HCT116 (cell line): ENCODE data around the gene A2M. TPM values are rescaled to one million over a fixed set of nuclear protein-coding genes. Genes with fewer than 3 reads are reported as not detected.

ENCODE experiments used
- ATAC-seq: fragments of 200-7000 bp; cut with Tn5 transposase; 2 replicates; pipeline ENCODE4 v1.9.1; 2020; ENCODE audit warnings: mild to moderate bottlenecking, moderate library complexity
- BruUV-seq: library from RNA; stranded (reverse); fragments of 400-500 nt; replicated peaks from 2 replicates; lab custom pipeline; 2021; lab: Mats Ljungman, UMichigan
- CTCF ChIA-PET: fragments of 300-600 bp; sonication (Branson Sonifier 250); formaldehyde crosslinking; loops from one replicate; lab custom pipeline; 2021; ENCODE audit warnings: antibody characterized with exemption; lab: Charles Lee
- POLR2A ChIA-PET: fragments of 300-600, 350-600 bp; sonication (Branson Sonifier 250); formaldehyde crosslinking; loops from one replicate; lab custom pipeline; 2021; ENCODE audit warnings: antibody characterized with exemption; lab: Charles Lee
- RAD21 ChIA-PET, 2 experiments: fragments of 300-600 bp; sonication (Branson Sonifier 250); formaldehyde crosslinking; loops; one replicate each; lab custom pipeline; 2023; ENCODE audit warnings: low total read pairs in 2 of 2; ENCODE audit not compliant: uncharacterized antibody in 2 of 2, unreplicated experiment in 2 of 2, low non-redundant PET in 1 of 2; lab: Charles Lee
- DNase-seq: peaks from one replicate; pipeline ENCODE4 v3.0.0-alpha.2; 2010; ENCODE audit warnings: low read depth, low spot score
- H2AFZ ChIP-seq: fragments of 200-600 bp; shearing (Covaris generic), sonication (generic); 2 replicates; pipeline ENCODE4 v1.6.1; 2017; ENCODE audit warnings: low read depth, mixed run types, mixed read lengths, antibody characterized with exemption, low read length; ENCODE audit not compliant: poor library complexity, severe bottlenecking
- H3K27ac ChIP-seq: 2 replicates; pipeline ENCODE4 v1.5.1; 2012; ENCODE audit warnings: low read depth, low read length
- H3K27me3 ChIP-seq: fragments of 200-600 bp; sonication (generic); 2 replicates; pipeline ENCODE4 v1.6.1; 2016; ENCODE audit warnings: mixed run types, low read length, mixed read lengths; ENCODE audit not compliant: insufficient read depth
- H3K36me3 ChIP-seq, 2 experiments: fragments of 200-500 bp in 1 of 2; fragments of 200-600 bp in 1 of 2; sonication (Bioruptor generic) in 1 of 2; sonication (generic) in 1 of 2; 2 replicates each; pipeline versions ENCODE4 v1.5.1 to v1.6.1; 2014 to 2016; ENCODE audit warnings: low read length in 2 of 2, inconsistent platforms in 1 of 2, mixed read lengths in 1 of 2, mixed run types in 1 of 2; ENCODE audit not compliant: insufficient read depth in 2 of 2, control insufficient read depth in 1 of 2
- H3K4me1 ChIP-seq, 2 experiments: fragments of 200-600 bp in 1 of 2; sonication (generic) in 1 of 2; 2 replicates each; pipeline versions ENCODE4 v1.5.1 to v1.6.1; 2012 to 2017; ENCODE audit warnings: low read length in 2 of 2, inconsistent platforms in 1 of 2, mild to moderate bottlenecking in 1 of 2, mixed read lengths in 1 of 2, mixed run types in 1 of 2, moderate library complexity in 1 of 2; ENCODE audit not compliant: insufficient read depth in 2 of 2, control insufficient read depth in 1 of 2
- H3K4me2 ChIP-seq: fragments of 200-600 bp; sonication (generic); 2 replicates; pipeline ENCODE4 v1.6.1; 2017; ENCODE audit warnings: mixed run types, low read length, mixed read lengths
- H3K4me3 ChIP-seq, 2 experiments: fragments of 200-600 bp in 1 of 2; sonication (generic) in 1 of 2; replicated peaks in 1 of 2; 2 replicates each; pipeline ENCODE4 v1.5.1; 2011 to 2016; ENCODE audit warnings: low read length in 2 of 2, control low read depth in 1 of 2, low read depth in 1 of 2, mild to moderate bottlenecking in 1 of 2, mixed read lengths in 1 of 2, mixed run types in 1 of 2
- H3K79me2 ChIP-seq: fragments of 200-600 bp; sonication (generic); 2 replicates; pipeline ENCODE4 v1.6.1; 2017; ENCODE audit warnings: mild to moderate bottlenecking, mixed run types, low read length, moderate library complexity, mixed read lengths; ENCODE audit not compliant: insufficient read depth
- H3K9ac ChIP-seq: fragments of 200-600 bp; sonication (generic); 2 replicates; pipeline ENCODE4 v1.6.1; 2016; ENCODE audit warnings: low read length, mixed read lengths
- H3K9me2 ChIP-seq: fragments of 200-600 bp; sonication (generic), shearing (Covaris generic); 2 replicates; pipeline ENCODE4 v1.6.1; 2017; ENCODE audit warnings: mixed run types, mild to moderate bottlenecking, moderate library complexity; ENCODE audit not compliant: insufficient read depth
- H3K9me3 ChIP-seq, 2 experiments: fragments of 200-500 bp in 1 of 2; fragments of 200-600 bp in 1 of 2; sonication (Bioruptor generic) in 1 of 2; sonication (generic) in 1 of 2; 2 replicates each; pipeline ENCODE4 v1.6.1; 2014 to 2017; ENCODE audit warnings: low read length in 2 of 2, mixed read lengths in 2 of 2, inconsistent platforms in 1 of 2, low read depth in 1 of 2, mild to moderate bottlenecking in 1 of 2, mixed run types in 1 of 2, moderate library complexity in 1 of 2; ENCODE audit not compliant: control insufficient read depth in 1 of 2, insufficient read depth in 1 of 2
- H4K20me1 ChIP-seq: fragments of 200-600 bp; sonication (generic), shearing (Covaris generic); 2 replicates; pipeline ENCODE4 v1.6.1; 2017; ENCODE audit warnings: mixed run types, mild to moderate bottlenecking, moderate library complexity; ENCODE audit not compliant: insufficient read depth
- ATF3 ChIP-seq: IDR thresholded peaks from 2 replicates; pipeline ENCODE4 v1.6.1; 2012
- CBX3 ChIP-seq: IDR thresholded peaks from 2 replicates; pipeline ENCODE4 v1.6.1; 2012; ENCODE audit warnings: low read depth
- EGR1 ChIP-seq: IDR thresholded peaks from 2 replicates; pipeline ENCODE4 v1.6.1; 2012; ENCODE audit warnings: low read depth
- ELF1 ChIP-seq: IDR thresholded peaks from 2 replicates; pipeline ENCODE4 v1.6.1; 2012; ENCODE audit warnings: low read depth, borderline replicate concordance
- EZH2 ChIP-seq: fragments of 200-600 bp; sonication (generic); IDR thresholded peaks from 2 replicates; pipeline ENCODE4 v1.6.1; 2017; ENCODE audit warnings: antibody characterized with exemption, mixed run types
- FOSL1 ChIP-seq: IDR thresholded peaks from 2 replicates; pipeline ENCODE4 v1.6.1; 2012; ENCODE audit warnings: low read depth
- MAX ChIP-seq: IDR thresholded peaks from 2 replicates; pipeline ENCODE4 v1.6.1; 2012
- POLR2A ChIP-seq: IDR thresholded peaks from 2 replicates; pipeline ENCODE4 v1.7.0; 2011; ENCODE audit warnings: borderline replicate concordance; ENCODE audit not compliant: insufficient read depth, insufficient read length; ENCODE audit errors: extremely low read depth
- RAD21 ChIP-seq: IDR thresholded peaks from 2 replicates; pipeline ENCODE4 v1.6.1; 2012; ENCODE audit warnings: low read depth, mild to moderate bottlenecking
- SP1 ChIP-seq: IDR thresholded peaks from 2 replicates; pipeline ENCODE4 v1.6.1; 2012; ENCODE audit warnings: low read depth
- SRF ChIP-seq: IDR thresholded peaks from 2 replicates; pipeline ENCODE4 v1.6.1; 2012; ENCODE audit warnings: low read depth
- TCF7L2 ChIP-seq: IDR thresholded peaks from 2 replicates; pipeline ENCODE4 v1.7.0; 2011; ENCODE audit warnings: borderline replicate concordance, inconsistent platforms; ENCODE audit not compliant: insufficient read depth, insufficient read length; ENCODE audit errors: extremely low read depth
- YY1 ChIP-seq: IDR thresholded peaks from 2 replicates; pipeline ENCODE4 v1.6.1; 2011; ENCODE audit warnings: low read length, low read depth, moderate library complexity, mild to moderate bottlenecking; ENCODE audit not compliant: insufficient replicate concordance; ENCODE audit errors: extremely low read depth
- ZBTB33 ChIP-seq: IDR thresholded peaks from 2 replicates; pipeline ENCODE4 v1.6.1; 2011; ENCODE audit warnings: mild to moderate bottlenecking, low read length, moderate library complexity; ENCODE audit not compliant: insufficient replicate concordance; ENCODE audit errors: extremely low read depth
- ZNF274 ChIP-seq: fragments of 200-500 bp; sonication (Bioruptor generic); IDR thresholded peaks from 2 replicates; pipeline ENCODE4 v1.6.1; 2014; ENCODE audit warnings: mild to moderate bottlenecking, low read depth, low read length, inconsistent platforms
- intact Hi-C: fragments of 100-400 bp; cut with micrococcal nuclease; formaldehyde crosslinking; loops from 2 replicates; pipeline ENCODE4 v1.10.0; 2022
- total RNA-seq: library from RNA; stranded (reverse); gene quantifications from one replicate; pipeline ENCODE4 v1.2.1, GENCODE V29; 2021; ENCODE audit not compliant: unreplicated experiment

The A2M gene
- total RNA-seq, 1 experiment from 2014 or later, result 3.0 TPM

- H3K4me2 ChIP-seq, result no peak overlapping the region
- no peaks in the 10 kb centered on the region for H3K4me1 ChIP-seq
- no peak overlapping the region for H3K27ac ChIP-seq
- no peak overlapping the region for H3K4me3 ChIP-seq
- ChIA-PET RAD21 (no interaction called here), POLR2A (no interaction called here), CTCF (no interaction called here)
- no peaks in the 10 kb centered on the region for H3K9me2 ChIP-seq
- DNase-seq, result no peak
- intact Hi-C loops, result no loop called here
- H3K36me3 ChIP-seq, result no peaks in the 10 kb centered on the region
- no peak overlapping the region for H3K9ac ChIP-seq
- no peaks in the 10 kb centered on the region for H3K79me2 ChIP-seq
- no peak overlapping the region for H2AFZ ChIP-seq
- no peaks in the 10 kb centered on the region for H4K20me1 ChIP-seq
- TF ChIP-seq SP1 (no peak), POLR2A (no peak), EGR1 (no peak), FOSL1 (no peak), CBX3 (no peak), RAD21 (no peak), ATF3 (no peak), MAX (no peak), ELF1 (no peak)
- BruUV-seq, result no TSS peak
- no peak for ATAC-seq
- peaks cover 45% of the 10 kb centered on the region for H3K27me3 ChIP-seq
- H3K9me3 ChIP-seq, result no peaks in the 10 kb centered on the region
Measured at GRCh38 chr12:9123781-9124382, 8.2 kb upstream of the A2M start.

GRCh38 chr12:9122091-9122609, 6.4 kb upstream of the A2M start:
- no peaks in the 10 kb centered on the region for H3K4me1 ChIP-seq
- H3K79me2 ChIP-seq, result no peaks in the 10 kb centered on the region
- TF ChIP-seq ELF1, result no peak
- no peak for TF ChIP-seq ZNF274
- no peak for TF ChIP-seq TCF7L2
- no peak for TF ChIP-seq POLR2A
- no peak for TF ChIP-seq ATF3
- TF ChIP-seq ZBTB33, result no peak
- TF ChIP-seq EGR1, result no peak
- no peak for TF ChIP-seq MAX
- TF ChIP-seq EZH2, result no peak
- TF ChIP-seq SRF, result no peak
- no peak for TF ChIP-seq YY1
- no peak for TF ChIP-seq RAD21
- RAD21 ChIA-PET, result no interaction called here
- CTCF ChIA-PET, result no interaction called here
- no peak overlapping the region for H2AFZ ChIP-seq
- ATAC-seq, result no peak
- H3K9me2 ChIP-seq, result no peaks in the 10 kb centered on the region
- no peak overlapping the region for H3K4me2 ChIP-seq
- H3K9ac ChIP-seq, result no peak overlapping the region
- H3K27ac ChIP-seq, result no peak overlapping the region
- H3K9me3 ChIP-seq, result no peaks in the 10 kb centered on the region
- intact Hi-C loops, result no loop called here
- POLR2A ChIA-PET, result no interaction called here
- H3K4me3 ChIP-seq, result no peak overlapping the region
- peaks cover 61% of the 10 kb centered on the region for H3K27me3 ChIP-seq
- DNase-seq, result no peak
- no TSS peak for BruUV-seq
- no peaks in the 10 kb centered on the region for H3K36me3 ChIP-seq
- H4K20me1 ChIP-seq, result no peaks in the 10 kb centered on the region
